HL-60 (cell line): Measurements from ENCODE around the gene SMG6.
A peak's percentile ranks its signal among the peaks of the same experiment; 100 is the strongest.

ENCODE experiments used
- DNase-seq, 2 experiments: peaks; one replicate each; pipeline ENCODE4 v3.0.0-alpha.2; 2010 to 2020; ENCODE audit warnings: low read depth in 1 of 2, low spot score in 1 of 2
- H3K27ac ChIP-seq: fragments of 250-450 bp; sonication (Bioruptor Pico); replicated peaks from 2 replicates; pipeline ENCODE4 v1.5.1; 2020; ENCODE audit warnings: mild to moderate bottlenecking, moderate library complexity
- H3K27me3 ChIP-seq: fragments of 250-450 bp; sonication (Bioruptor Pico); 2 replicates; pipeline ENCODE4 v1.5.1; 2021; ENCODE audit warnings: mild to moderate bottlenecking, moderate library complexity; ENCODE audit not compliant: insufficient read depth, poor library complexity, severe bottlenecking
- H3K4me3 ChIP-seq: replicated peaks from 2 replicates; pipeline ENCODE4 v1.5.1; 2011; ENCODE audit warnings: mild to moderate bottlenecking, control low read depth, low read length; ENCODE audit not compliant: insufficient read depth
- GABPA ChIP-seq: IDR thresholded peaks from 2 replicates; pipeline ENCODE4 v1.6.1; 2012; ENCODE audit warnings: low read depth
- POLR2AphosphoS5 ChIP-seq: IDR thresholded peaks from 2 replicates; pipeline ENCODE4 v1.6.1; 2012; ENCODE audit warnings: low read depth
- SPI1 ChIP-seq: IDR thresholded peaks from 2 replicates; pipeline ENCODE4 v1.6.1; 2012; ENCODE audit warnings: low read depth, mild to moderate bottlenecking, borderline replicate concordance
- TF ChIP-seq, protein P1 (sequence below): IDR thresholded peaks from one replicate; pipeline ENCODE4 v1.5.1; 2011; ENCODE audit warnings: low read length, control low read depth, inconsistent platforms; ENCODE audit not compliant: insufficient read depth
- TF ChIP-seq, protein P2 (sequence below): IDR thresholded peaks from 2 replicates; pipeline ENCODE4 v1.6.1; 2012; ENCODE audit warnings: low read depth; ENCODE audit not compliant: insufficient replicate concordance

SMG6 gene

DNA sequence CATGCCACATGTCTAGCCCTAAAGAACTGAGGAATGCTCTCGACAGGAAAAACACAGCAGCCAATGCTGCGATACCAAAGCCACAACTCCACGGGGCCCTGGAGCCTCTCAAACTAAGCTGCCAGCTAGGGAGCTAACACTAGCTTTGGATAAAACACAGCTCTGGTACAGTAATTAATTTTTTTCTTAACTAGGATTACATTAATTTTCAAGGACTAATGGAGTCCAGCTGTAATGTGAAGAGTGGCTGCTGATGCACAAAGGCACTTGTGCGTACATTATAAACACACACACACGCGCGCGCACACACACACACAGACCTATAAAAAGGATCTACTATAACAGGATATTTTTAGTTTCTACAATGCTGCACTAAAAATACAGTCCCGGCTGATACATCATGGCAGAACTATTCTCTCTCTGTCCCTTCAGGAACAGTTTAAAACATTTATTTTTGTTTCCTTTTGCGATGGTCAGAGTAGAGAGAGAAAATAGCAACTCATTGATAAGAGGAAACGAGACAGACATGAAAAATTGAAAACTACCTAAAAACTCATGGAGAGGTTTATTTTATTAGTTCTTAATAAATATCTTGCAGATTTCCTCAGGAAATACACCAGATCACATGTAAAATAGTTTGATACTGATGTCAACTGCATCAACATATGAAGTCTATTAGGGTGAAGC is 88.5 kb downstream of the SMG6 start:
- no peak overlapping the region for H3K27ac ChIP-seq
- TF ChIP-seq POLR2AphosphoS5 (no peak), SPI1 (no peak), GABPA (no peak)
- TF ChIP-seq, protein P1, sequence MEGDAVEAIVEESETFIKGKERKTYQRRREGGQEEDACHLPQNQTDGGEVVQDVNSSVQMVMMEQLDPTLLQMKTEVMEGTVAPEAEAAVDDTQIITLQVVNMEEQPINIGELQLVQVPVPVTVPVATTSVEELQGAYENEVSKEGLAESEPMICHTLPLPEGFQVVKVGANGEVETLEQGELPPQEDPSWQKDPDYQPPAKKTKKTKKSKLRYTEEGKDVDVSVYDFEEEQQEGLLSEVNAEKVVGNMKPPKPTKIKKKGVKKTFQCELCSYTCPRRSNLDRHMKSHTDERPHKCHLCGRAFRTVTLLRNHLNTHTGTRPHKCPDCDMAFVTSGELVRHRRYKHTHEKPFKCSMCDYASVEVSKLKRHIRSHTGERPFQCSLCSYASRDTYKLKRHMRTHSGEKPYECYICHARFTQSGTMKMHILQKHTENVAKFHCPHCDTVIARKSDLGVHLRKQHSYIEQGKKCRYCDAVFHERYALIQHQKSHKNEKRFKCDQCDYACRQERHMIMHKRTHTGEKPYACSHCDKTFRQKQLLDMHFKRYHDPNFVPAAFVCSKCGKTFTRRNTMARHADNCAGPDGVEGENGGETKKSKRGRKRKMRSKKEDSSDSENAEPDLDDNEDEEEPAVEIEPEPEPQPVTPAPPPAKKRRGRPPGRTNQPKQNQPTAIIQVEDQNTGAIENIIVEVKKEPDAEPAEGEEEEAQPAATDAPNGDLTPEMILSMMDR, result no peak
- TF ChIP-seq, protein P2, sequence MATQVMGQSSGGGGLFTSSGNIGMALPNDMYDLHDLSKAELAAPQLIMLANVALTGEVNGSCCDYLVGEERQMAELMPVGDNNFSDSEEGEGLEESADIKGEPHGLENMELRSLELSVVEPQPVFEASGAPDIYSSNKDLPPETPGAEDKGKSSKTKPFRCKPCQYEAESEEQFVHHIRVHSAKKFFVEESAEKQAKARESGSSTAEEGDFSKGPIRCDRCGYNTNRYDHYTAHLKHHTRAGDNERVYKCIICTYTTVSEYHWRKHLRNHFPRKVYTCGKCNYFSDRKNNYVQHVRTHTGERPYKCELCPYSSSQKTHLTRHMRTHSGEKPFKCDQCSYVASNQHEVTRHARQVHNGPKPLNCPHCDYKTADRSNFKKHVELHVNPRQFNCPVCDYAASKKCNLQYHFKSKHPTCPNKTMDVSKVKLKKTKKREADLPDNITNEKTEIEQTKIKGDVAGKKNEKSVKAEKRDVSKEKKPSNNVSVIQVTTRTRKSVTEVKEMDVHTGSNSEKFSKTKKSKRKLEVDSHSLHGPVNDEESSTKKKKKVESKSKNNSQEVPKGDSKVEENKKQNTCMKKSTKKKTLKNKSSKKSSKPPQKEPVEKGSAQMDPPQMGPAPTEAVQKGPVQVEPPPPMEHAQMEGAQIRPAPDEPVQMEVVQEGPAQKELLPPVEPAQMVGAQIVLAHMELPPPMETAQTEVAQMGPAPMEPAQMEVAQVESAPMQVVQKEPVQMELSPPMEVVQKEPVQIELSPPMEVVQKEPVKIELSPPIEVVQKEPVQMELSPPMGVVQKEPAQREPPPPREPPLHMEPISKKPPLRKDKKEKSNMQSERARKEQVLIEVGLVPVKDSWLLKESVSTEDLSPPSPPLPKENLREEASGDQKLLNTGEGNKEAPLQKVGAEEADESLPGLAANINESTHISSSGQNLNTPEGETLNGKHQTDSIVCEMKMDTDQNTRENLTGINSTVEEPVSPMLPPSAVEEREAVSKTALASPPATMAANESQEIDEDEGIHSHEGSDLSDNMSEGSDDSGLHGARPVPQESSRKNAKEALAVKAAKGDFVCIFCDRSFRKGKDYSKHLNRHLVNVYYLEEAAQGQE, result no peak
- no peak overlapping the region for H3K4me3 ChIP-seq
- H3K27me3 ChIP-seq, result no peaks in the 10 kb centered on the region
- DNase-seq, result no peak

- peak in 1 of 2 experiments; percentile 13 for DNase-seq
- Histone ChIP-seq H3K27me3 (no peaks in the 10 kb centered on the region), H3K4me3 (no peak overlapping the region), H3K27ac (0 out of 2 replicates have a peak overlapping the region, but pooled peaks have one; percentile 14)
- TF ChIP-seq POLR2AphosphoS5 (no peak), SPI1 (no peak), GABPA (no peak)
- TF ChIP-seq, protein P1, result no peak
- TF ChIP-seq, protein P2, result no peak
These were observed 89.3 kb downstream of the SMG6 start for GRCh38 chr17:2214047-2214928.

DNA sequence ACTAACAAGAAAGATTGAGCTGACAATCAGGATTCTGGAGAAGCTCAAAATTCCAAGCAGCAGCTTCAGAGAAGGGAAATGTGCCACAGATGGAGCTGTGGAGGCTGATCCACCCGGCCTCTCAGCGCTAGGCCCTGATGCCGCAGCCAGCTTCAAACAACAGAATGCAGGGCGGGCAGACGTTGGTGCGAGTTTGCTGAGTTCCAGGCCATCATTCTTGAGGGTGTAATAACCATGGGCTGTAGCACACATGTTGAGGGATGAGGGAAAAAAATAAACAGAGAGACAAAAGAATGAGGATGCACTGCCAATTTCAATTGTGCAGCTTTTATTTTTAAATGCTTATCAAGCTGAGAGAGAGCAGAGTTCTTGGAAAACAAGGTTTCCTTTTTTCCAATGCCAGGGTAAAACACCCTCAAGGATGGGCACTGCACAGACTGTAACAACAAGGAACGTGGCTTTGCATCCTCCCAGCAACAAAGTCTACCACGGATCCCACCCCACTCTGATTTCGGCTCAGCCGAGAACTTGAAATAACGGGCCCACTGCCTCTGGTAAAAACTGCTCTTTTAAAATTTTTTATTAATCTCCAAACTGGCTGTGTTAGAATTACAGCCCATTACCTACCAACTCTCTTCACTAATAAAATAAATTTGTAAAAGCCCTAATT is 90.2 kb downstream of the SMG6 start:
- Histone ChIP-seq H3K27ac (no peak overlapping the region), H3K27me3 (no peaks in the 10 kb centered on the region), H3K4me3 (no peak overlapping the region)
- DNase-seq, result no peak
- TF ChIP-seq SPI1, result no peak
- no peak for TF ChIP-seq POLR2AphosphoS5
- TF ChIP-seq, protein P2, result no peak
- TF ChIP-seq GABPA, result no peak
- TF ChIP-seq, protein P1, result no peak
